Kidney (tissue), 14 donors: ENCODE results near the gene MED16. TPM values are rescaled to one million over a fixed set of nuclear protein-coding genes. Genes with fewer than 3 reads are reported as not detected.
A peak's percentile ranks its signal among the peaks of the same experiment; 100 is the strongest.

Experiments
- DNase-seq, 5 donors: peaks; one replicate each; pipeline ENCODE4 v3.0.0-alpha.2; 2013 to 2020
- FAIRE-seq: peaks from 2 replicates; lab custom pipeline; 2012; peaks lifted over from hg19 to GRCh38; lab: Jason Lieb, UNC
- H3K27ac ChIP-seq, 2 donors: one replicate each; pipeline ENCODE4 v1.7.0; 2013; ENCODE audit warnings: low read depth in 2 of 2, low read length in 2 of 2, inconsistent platforms in 1 of 2
- H3K27me3 ChIP-seq: one replicate; pipeline ENCODE4 v1.7.1; 2013; ENCODE audit warnings: low read length, inconsistent platforms; ENCODE audit not compliant: control insufficient read depth, insufficient read depth
- H3K36me3 ChIP-seq, 3 donors: one replicate each; pipeline versions ENCODE4 v1.7.0 to v1.7.1; 2013; ENCODE audit warnings: low read length in 3 of 3, control low read depth in 1 of 3, inconsistent platforms in 1 of 3; ENCODE audit not compliant: insufficient read depth in 3 of 3, control insufficient read depth in 2 of 3
- H3K4me1 ChIP-seq, 3 donors: one replicate each; pipeline versions ENCODE4 v1.7.0 to v1.7.1; 2013; ENCODE audit warnings: low read length in 3 of 3, inconsistent platforms in 1 of 3, low read depth in 1 of 3; ENCODE audit not compliant: control insufficient read depth in 2 of 3, insufficient read depth in 2 of 3
- H3K4me3 ChIP-seq, 3 donors: one replicate each; pipeline versions ENCODE4 v1.7.0 to v1.8.1; 2013; ENCODE audit warnings: low read length in 3 of 3, control low read depth in 1 of 3, inconsistent platforms in 1 of 3
- H3K9ac ChIP-seq, 3 donors: one replicate each; pipeline versions ENCODE4 v1.7.0 to v1.7.1; 2013; ENCODE audit warnings: low read length in 3 of 3, control low read depth in 1 of 3, inconsistent platforms in 1 of 3
- H3K9me3 ChIP-seq, 3 donors: one replicate each; pipeline versions ENCODE4 v1.7.0 to v1.7.1; 2013; ENCODE audit warnings: low read length in 3 of 3, control low read depth in 1 of 3, inconsistent platforms in 1 of 3; ENCODE audit not compliant: control insufficient read depth in 2 of 3, insufficient read depth in 1 of 3
- intact Hi-C: fragments of 100-400 bp; cut with DNase I; formaldehyde crosslinking; loops from one replicate; pipeline ENCODE4 v1.11.1; 2022
- polyA plus RNA-seq: library from polyadenylated mRNA; stranded (reverse); fragments of 350-450 nt; fragmentation: Illumina TruSeq; extraction: RNeasy Lipid Tissue Mini Kit (QIAGEN cat#74804); gene quantifications from one replicate; pipeline ENCODE4 v1.2.3, GENCODE V29; 2014; ENCODE audit warnings: low read depth, low replicate concordance; ENCODE audit not compliant: insufficient read depth
- total RNA-seq: library from RNA; stranded (reverse); fragmentation: NEBNext Ultra II Directional; extraction: Animal tissue kit (Norgen Biotek cat#: 25700); gene quantifications from one replicate; pipeline ENCODE4 v1.2.1, GENCODE V29; 2021
- TF ChIP-seq, protein P1 (sequence below): IDR thresholded peaks from 3 replicates; pipeline ENCODE4 v1.5.1; 2012; ENCODE audit warnings: mild to moderate bottlenecking, moderate library complexity, borderline replicate concordance; ENCODE audit not compliant: insufficient read depth; ENCODE audit errors: extremely low read depth
- donor health status: control.
- donor health status: control.
- donor health status: control.
- donor health status: control.
- donor health status: control.
- donor health status: DM: yes; HTN: yes; CAD: no.
- donor health status: Normal renal cell carcinoma (clear cell type).

MED16 gene
- total and polyA plus RNA-seq, 2 donors from 2014 or later: 56.5 to 72.1 TPM

DNA sequence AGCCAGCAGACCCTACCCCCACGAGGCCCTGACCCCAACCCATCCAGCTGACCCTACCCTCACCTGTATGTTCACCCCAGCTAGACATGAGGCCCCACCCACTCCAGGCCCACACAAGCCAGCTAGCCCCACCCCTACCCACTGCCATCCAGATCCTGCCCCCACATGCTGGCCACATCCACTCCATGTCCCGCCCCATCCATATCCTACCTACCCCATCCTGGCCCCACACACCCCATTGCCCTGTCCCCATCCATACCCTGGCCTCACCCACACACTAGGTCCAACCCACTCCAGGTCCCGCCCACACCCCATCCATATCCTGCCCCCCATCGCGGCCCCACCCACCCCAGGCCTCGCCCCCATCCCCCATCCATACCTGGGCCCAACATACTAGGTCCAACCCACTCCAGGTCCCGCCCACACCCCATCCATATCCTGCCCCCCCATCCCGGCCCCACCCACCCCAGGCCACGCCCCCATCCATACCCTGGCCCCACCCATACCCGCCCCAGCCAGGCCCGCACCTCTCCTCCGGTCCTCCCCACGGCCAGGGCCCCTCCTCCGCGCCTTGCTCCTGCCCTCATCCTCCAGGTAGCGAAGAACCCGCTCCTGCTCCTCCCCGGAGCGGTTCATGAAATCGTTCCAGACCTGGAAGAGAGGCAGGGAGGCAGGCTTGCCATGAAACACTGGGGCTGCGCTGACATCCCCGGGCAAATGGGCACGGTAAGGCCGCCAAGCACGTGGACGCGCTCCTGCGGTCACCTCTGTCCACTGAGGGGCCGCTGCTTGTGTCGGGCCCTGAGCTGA, 7.5 kb upstream of the MED16 start:
- Histone ChIP-seq H3K4me1 (no peaks in the 10 kb centered on the region), H3K4me3 (no peak overlapping the region), H3K36me3 (no peaks in the 10 kb centered on the region), H3K27me3 (no peaks in the 10 kb centered on the region), H3K9ac (no peak overlapping the region), H3K9me3 (no peaks in the 10 kb centered on the region), H3K27ac (no peak overlapping the region)
- DNase-seq: peak in 2 of 5 donors; percentile 13 to 74
- TF ChIP-seq, protein P1, sequence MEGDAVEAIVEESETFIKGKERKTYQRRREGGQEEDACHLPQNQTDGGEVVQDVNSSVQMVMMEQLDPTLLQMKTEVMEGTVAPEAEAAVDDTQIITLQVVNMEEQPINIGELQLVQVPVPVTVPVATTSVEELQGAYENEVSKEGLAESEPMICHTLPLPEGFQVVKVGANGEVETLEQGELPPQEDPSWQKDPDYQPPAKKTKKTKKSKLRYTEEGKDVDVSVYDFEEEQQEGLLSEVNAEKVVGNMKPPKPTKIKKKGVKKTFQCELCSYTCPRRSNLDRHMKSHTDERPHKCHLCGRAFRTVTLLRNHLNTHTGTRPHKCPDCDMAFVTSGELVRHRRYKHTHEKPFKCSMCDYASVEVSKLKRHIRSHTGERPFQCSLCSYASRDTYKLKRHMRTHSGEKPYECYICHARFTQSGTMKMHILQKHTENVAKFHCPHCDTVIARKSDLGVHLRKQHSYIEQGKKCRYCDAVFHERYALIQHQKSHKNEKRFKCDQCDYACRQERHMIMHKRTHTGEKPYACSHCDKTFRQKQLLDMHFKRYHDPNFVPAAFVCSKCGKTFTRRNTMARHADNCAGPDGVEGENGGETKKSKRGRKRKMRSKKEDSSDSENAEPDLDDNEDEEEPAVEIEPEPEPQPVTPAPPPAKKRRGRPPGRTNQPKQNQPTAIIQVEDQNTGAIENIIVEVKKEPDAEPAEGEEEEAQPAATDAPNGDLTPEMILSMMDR: no peak
- intact Hi-C loops: no loop called here
- FAIRE-seq: no peak

DNA sequence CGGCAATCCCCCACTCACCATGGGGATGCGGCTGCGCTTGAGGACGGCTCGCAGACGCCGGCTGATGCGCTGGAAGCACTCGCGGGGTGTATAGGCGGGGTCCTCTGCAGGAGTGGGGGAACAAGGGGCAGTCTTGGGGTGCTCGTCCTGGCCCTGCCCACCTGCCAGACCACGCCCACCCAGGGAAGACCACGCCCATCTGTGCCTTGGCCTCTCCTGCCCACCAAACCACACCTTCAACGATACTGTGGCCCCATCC, 7.0 kb upstream of the MED16 start:
- intact Hi-C loops: no loop called here
- H3K9ac ChIP-seq: no peak overlapping the region
- no peak overlapping the region for H3K27ac ChIP-seq
- no peaks in the 10 kb centered on the region for H3K4me1 ChIP-seq
- TF ChIP-seq, protein P1: no peak
- H3K4me3 ChIP-seq: no peak overlapping the region
- FAIRE-seq (no peak), DNase-seq (no peak)
- no peaks in the 10 kb centered on the region for H3K9me3 ChIP-seq
- H3K36me3 ChIP-seq: no peaks in the 10 kb centered on the region
- no peaks in the 10 kb centered on the region for H3K27me3 ChIP-seq

DNA sequence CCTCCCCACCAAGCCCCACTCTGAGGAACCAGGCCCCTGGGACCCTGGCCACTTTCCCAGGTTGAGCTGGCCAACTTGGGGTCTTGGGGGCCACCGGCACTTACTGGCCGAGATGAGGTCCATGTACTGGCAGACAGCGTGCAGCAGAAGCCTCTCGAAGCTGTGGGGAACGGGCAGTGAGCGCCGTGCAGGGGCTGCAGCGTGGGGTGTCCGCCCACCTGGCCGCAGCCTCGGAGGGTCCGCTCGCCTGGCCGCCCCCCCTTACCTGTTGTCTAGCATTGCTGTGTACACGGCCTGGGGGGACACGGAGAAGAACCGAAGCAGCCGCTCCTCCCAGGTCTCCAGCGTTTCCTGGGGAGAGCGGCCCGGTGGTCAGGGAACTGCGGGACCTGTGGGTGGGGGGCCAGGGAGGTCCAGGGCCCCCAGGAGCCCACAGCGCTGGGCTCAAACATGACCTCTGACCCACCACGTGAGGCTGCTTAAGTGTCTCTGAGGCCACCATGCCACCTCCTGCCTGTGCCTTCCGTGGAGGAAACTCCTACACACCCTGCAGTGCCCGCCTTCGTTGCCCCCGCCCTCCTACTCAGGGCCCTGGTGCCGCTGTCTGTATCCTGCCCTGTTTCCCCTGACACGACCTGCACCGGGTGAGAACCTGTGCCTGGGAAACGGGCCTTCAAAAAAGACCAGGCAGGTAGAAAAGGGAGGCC, 6.5 kb upstream of the MED16 start:
- H3K4me3 ChIP-seq: no peak overlapping the region
- no peaks in the 10 kb centered on the region for H3K4me1 ChIP-seq
- no peak overlapping the region for H3K9ac ChIP-seq
- DNase-seq: peak in 1 of 5 donors; percentile 59
- FAIRE-seq: no peak
- intact Hi-C loops: no loop called here
- no peaks in the 10 kb centered on the region for H3K36me3 ChIP-seq
- no peak overlapping the region for H3K27ac ChIP-seq
- H3K27me3 ChIP-seq: no peaks in the 10 kb centered on the region
- no peaks in the 10 kb centered on the region for H3K9me3 ChIP-seq
- TF ChIP-seq, protein P1: no peak
